Karpas-422 (cell line): ENCODE results near the gene P2RY8. TPM values are rescaled to one million over a fixed set of nuclear protein-coding genes. Genes with fewer than 3 reads are reported as not detected.
"Not testable (repeated sequence)": the region's sequence is repeated elsewhere in the genome, so short reads cannot be mapped to it uniquely, and the experiment has no call there.

Source experiments
- DNase-seq: peaks from one replicate; pipeline ENCODE4 v3.0.0-alpha.2; 2015
- H2AFZ ChIP-seq: fragments of 200-600 bp; sonication (generic); 2 replicates; pipeline ENCODE4 v1.6.1; 2014; ENCODE audit warnings: antibody characterized with exemption, low read length, mixed read lengths
- H3K27ac ChIP-seq: fragments of 200-600 bp; sonication (generic); 2 replicates; pipeline ENCODE4 v1.5.1; 2014; ENCODE audit warnings: mild to moderate bottlenecking, low read length, moderate library complexity
- H3K27me3 ChIP-seq: fragments of 200-600 bp; sonication (generic); 2 replicates; pipeline ENCODE4 v1.6.1; 2014; ENCODE audit warnings: low read length, mixed read lengths
- H3K36me3 ChIP-seq: fragments of 200-600 bp; sonication (generic); 2 replicates; pipeline ENCODE4 v1.6.1; 2014; ENCODE audit warnings: low read length, mixed read lengths; ENCODE audit not compliant: insufficient read depth
- H3K4me1 ChIP-seq: fragments of 200-600 bp; sonication (generic); 2 replicates; pipeline ENCODE4 v1.6.1; 2014; ENCODE audit warnings: mild to moderate bottlenecking, low read length, mixed read lengths
- H3K4me2 ChIP-seq: fragments of 200-600 bp; sonication (generic); 2 replicates; pipeline ENCODE4 v1.6.1; 2014; ENCODE audit warnings: low read length, low read depth, mild to moderate bottlenecking; ENCODE audit not compliant: poor library complexity, severe bottlenecking
- H3K4me3 ChIP-seq: fragments of 200-600 bp; sonication (generic); 2 replicates; pipeline ENCODE4 v1.5.1; 2014; ENCODE audit warnings: mild to moderate bottlenecking, antibody characterized with exemption, low read length, mixed read lengths
- H3K79me2 ChIP-seq: fragments of 200-600 bp; sonication (generic); 2 replicates; pipeline ENCODE4 v1.6.1; 2014; ENCODE audit warnings: mild to moderate bottlenecking, low read length, mixed read lengths
- H3K9ac ChIP-seq: fragments of 200-600 bp; sonication (generic); 2 replicates; pipeline ENCODE4 v1.6.0; 2014; ENCODE audit warnings: low read length
- H3K9me2 ChIP-seq: fragments of 200-600 bp; sonication (generic), shearing (Covaris generic); replicated peaks from 2 replicates; pipeline ENCODE4 v1.6.0; 2014; ENCODE audit warnings: mild to moderate bottlenecking, low read length, moderate library complexity; ENCODE audit not compliant: insufficient read depth
- H3K9me3 ChIP-seq: fragments of 300-700, 200-600 bp; sonication (generic); 2 replicates; pipeline ENCODE4 v1.6.1; 2014; ENCODE audit warnings: low read length, mixed read lengths
- H4K20me1 ChIP-seq: fragments of 200-600 bp; sonication (generic); 2 replicates; pipeline ENCODE4 v1.6.1; 2014; ENCODE audit warnings: mild to moderate bottlenecking, antibody characterized with exemption, low read length, low read depth; ENCODE audit not compliant: insufficient read depth
- total RNA-seq: library from RNA; depleted of rRNA; stranded (reverse); fragments of >200 nt; shearing (Covaris generic); gene quantifications from 2 replicates; pipeline ENCODE4 v1.2.3, GENCODE V29; 2014; ENCODE audit warnings: low replicate concordance

P2RY8 gene
- total RNA-seq, 1 experiment from 2014 or later = 87.1 TPM

GRCh38 chrX:1500701-1501624 is 36.0 kb downstream of the P2RY8 start:
- peak overlapping the region; percentile 99 for H3K27ac ChIP-seq
- H3K9ac ChIP-seq = peak overlapping the region; percentile 17; the same call in 1 of the 2 replicates
- H3K36me3 ChIP-seq = peaks cover 10% of the 10 kb centered on the region
- H2AFZ ChIP-seq = no peak overlapping the region
- H3K27me3 ChIP-seq = no peaks in the 10 kb centered on the region
- H3K79me2 ChIP-seq = peaks cover 41% of the 10 kb centered on the region
- H3K4me1 ChIP-seq = peaks cover 76% of the 10 kb centered on the region
- H3K4me2 ChIP-seq = no peak overlapping the region
- no peaks in the 10 kb centered on the region for H4K20me1 ChIP-seq
- no peak overlapping the region for H3K4me3 ChIP-seq
- peak; percentile 73 for DNase-seq
- H3K9me2 ChIP-seq = no peaks in the 10 kb centered on the region
- no peaks in the 10 kb centered on the region for H3K9me3 ChIP-seq

GRCh38 chrX:1496076-1496475 is 40.9 kb downstream of the P2RY8 start:
- Histone ChIP-seq H3K36me3 (peaks cover 11% of the 10 kb centered on the region), H3K9ac (peak overlapping the region; percentile 73), H3K4me3 (peak overlapping the region; percentile 66; the same call in 1 of the 2 replicates), H3K9me2 (no peaks in the 10 kb centered on the region), H3K4me1 (peaks cover 66% of the 10 kb centered on the region), H3K9me3 (0 out of 2 replicates have a peak, but pooled peaks cover 1% of the 10 kb centered on the region), H3K27ac (peak overlapping the region; percentile 96), H2AFZ (no peak overlapping the region), H3K4me2 (peak overlapping the region; percentile 71), H4K20me1 (no peaks in the 10 kb centered on the region), H3K27me3 (no peaks in the 10 kb centered on the region), H3K79me2 (peaks cover 21% of the 10 kb centered on the region)
- no peak for DNase-seq

GRCh38 chrX:1493877-1494510 is 43.0 kb downstream of the P2RY8 start:
- Histone ChIP-seq H3K4me2 (peak overlapping the region; percentile 71), H3K9me3 (0 out of 2 replicates have a peak, but pooled peaks cover 2% of the 10 kb centered on the region), H3K27me3 (no peaks in the 10 kb centered on the region), H3K36me3 (peaks cover 15% of the 10 kb centered on the region), H3K27ac (peak overlapping the region; percentile 96), H3K4me1 (peaks cover 57% of the 10 kb centered on the region), H2AFZ (no peak overlapping the region), H3K79me2 (peaks cover 13% of the 10 kb centered on the region), H3K9ac (peak overlapping the region; percentile 73), H3K9me2 (no peaks in the 10 kb centered on the region), H3K4me3 (peak overlapping the region; percentile 66), H4K20me1 (no peaks in the 10 kb centered on the region)
- DNase-seq = peak; percentile 94

- peaks cover 62% of the 10 kb centered on the region for H3K4me1 ChIP-seq
- peak; percentile 73 for DNase-seq
Observed at GRCh38 chrX:1493412-1493811, 43.6 kb downstream of the P2RY8 start.

GRCh38 chrX:1492421-1493012 is 44.5 kb downstream of the P2RY8 start:
- Histone ChIP-seq H3K4me3 (peak overlapping the region; percentile 44), H3K27ac (peak overlapping the region; percentile 96), H3K4me1 (peaks cover 67% of the 10 kb centered on the region), H3K4me2 (peak overlapping the region; percentile 57), H3K9me3 (peaks cover 6% of the 10 kb centered on the region; the same call in 1 of the 2 replicates), H3K36me3 (peaks cover 30% of the 10 kb centered on the region), H2AFZ (no peak overlapping the region), H4K20me1 (no peaks in the 10 kb centered on the region), H3K79me2 (peaks cover 22% of the 10 kb centered on the region), H3K27me3 (no peaks in the 10 kb centered on the region), H3K9me2 (no peaks in the 10 kb centered on the region), H3K9ac (peak overlapping the region; percentile 44)
- DNase-seq = no peak

More at GRCh38 chrX:1493412-1493811, 43.6 kb downstream of the P2RY8 start:
- Histone ChIP-seq H3K4me2 (peak overlapping the region; percentile 71), H3K27ac (peak overlapping the region; percentile 96), H3K9me3 (peaks cover 6% of the 10 kb centered on the region; the same call in 1 of the 2 replicates), H3K79me2 (peaks cover 19% of the 10 kb centered on the region), H3K9ac (peak overlapping the region; percentile 73), H3K9me2 (no peaks in the 10 kb centered on the region), H3K36me3 (peaks cover 21% of the 10 kb centered on the region), H2AFZ (no peak overlapping the region), H4K20me1 (no peaks in the 10 kb centered on the region), H3K4me3 (peak overlapping the region; percentile 66), H3K27me3 (no peaks in the 10 kb centered on the region)

- Histone ChIP-seq H3K9ac (peak overlapping the region; percentile 44; the same call in 1 of the 2 replicates), H2AFZ (no peak overlapping the region), H3K4me1 (peaks cover 67% of the 10 kb centered on the region), H3K4me2 (peak overlapping the region; percentile 57), H4K20me1 (no peaks in the 10 kb centered on the region), H3K9me2 (no peaks in the 10 kb centered on the region), H3K27me3 (no peaks in the 10 kb centered on the region), H3K9me3 (peaks cover 6% of the 10 kb centered on the region; the same call in 1 of the 2 replicates), H3K4me3 (peak overlapping the region; percentile 44; the same call in 1 of the 2 replicates), H3K36me3 (peaks cover 36% of the 10 kb centered on the region), H3K79me2 (peaks cover 29% of the 10 kb centered on the region), H3K27ac (peak overlapping the region; percentile 96)
- peak; percentile 97 for DNase-seq
Observed at GRCh38 chrX:1491851-1492349, 45.1 kb downstream of the P2RY8 start.

- H3K4me2 ChIP-seq, H3K4me3 ChIP-seq, H4K20me1 ChIP-seq, H3K27me3 ChIP-seq, H2AFZ ChIP-seq, H3K9ac ChIP-seq, H3K9me2 ChIP-seq, H3K9me3 ChIP-seq, DNase-seq, H3K27ac ChIP-seq: not testable (repeated sequence)
- peaks cover 63% of the 10 kb centered on the region for H3K4me1 ChIP-seq
- peaks cover 30% of the 10 kb centered on the region for H3K79me2 ChIP-seq
- peaks cover 43% of the 10 kb centered on the region for H3K36me3 ChIP-seq
Observed at GRCh38 chrX:1491248-1491647, 45.7 kb downstream of the P2RY8 start.
